ENCODE measurements around the gene BICD2.

- TF ChIP-seq CTCF (IDR thresholded peaks at IDR 0.05; ENCODE audit: insufficient read depth, low read length, poor library complexity, severe bottlenecking), result no peak
- TF ChIP-seq EZH2phosphoT487 (conservative IDR thresholded peaks at IDR 0.05; ENCODE audit: low read length), result no peak
These were observed 40.8 kb downstream of the BICD2 start for GRCh38 chr9:92723801-92724323.
